ENCODE measurements around the gene ATXN7. TPM values are rescaled to one million over a fixed set of nuclear protein-coding genes. Genes with fewer than 3 reads are reported as not detected.

ATXN7 gene
- polyA plus RNA-seq, 1 experiment: 15.0 TPM

DNA sequence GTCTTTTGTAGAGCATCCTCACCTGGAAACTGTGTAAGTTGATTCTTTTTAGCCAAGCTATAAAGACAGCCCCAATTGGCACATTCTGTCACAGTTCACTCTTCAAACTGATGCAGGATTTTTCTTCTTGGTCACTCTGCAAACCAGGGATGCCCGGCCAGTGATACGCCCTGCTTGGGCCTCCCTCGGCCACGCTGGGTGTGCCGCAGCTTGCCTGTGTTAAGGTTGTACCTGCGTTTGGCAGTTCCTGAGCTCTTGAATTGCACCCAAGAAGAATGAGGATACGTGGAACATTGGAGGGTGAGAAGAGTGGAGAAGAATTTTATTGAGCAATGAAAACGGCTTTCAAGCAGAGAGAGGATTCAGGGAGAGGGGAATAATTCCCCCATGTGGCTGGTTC lies 109.7 kb downstream of the ATXN7 start:
- Histone ChIP-seq H3K27me3 (ENCODE audit: control insufficient read depth, insufficient read depth, low read length) (no peaks in the 10 kb centered on the region), H3K4me3 (ENCODE audit: low read depth, low read length) (no peak overlapping the region), H3K36me3 (ENCODE audit: control insufficient read depth, insufficient read depth, low read length) (no peaks in the 10 kb centered on the region)
- POLR2A ChIA-PET: no interaction called here
- no peak for TF ChIP-seq CTCF (IDR thresholded peaks at IDR 0.05; ENCODE audit: insufficient read depth, low read depth, low read length)
- CTCF ChIA-PET: interaction anchor here (1.8 to 1.9 kb wide), 2 partner anchors 9 to 12 kb away, joined by 5 to 9 read pairs; no protein-coding TSS in a partner anchor
- DNase-seq (ENCODE audit: low read depth): no peak

DNA sequence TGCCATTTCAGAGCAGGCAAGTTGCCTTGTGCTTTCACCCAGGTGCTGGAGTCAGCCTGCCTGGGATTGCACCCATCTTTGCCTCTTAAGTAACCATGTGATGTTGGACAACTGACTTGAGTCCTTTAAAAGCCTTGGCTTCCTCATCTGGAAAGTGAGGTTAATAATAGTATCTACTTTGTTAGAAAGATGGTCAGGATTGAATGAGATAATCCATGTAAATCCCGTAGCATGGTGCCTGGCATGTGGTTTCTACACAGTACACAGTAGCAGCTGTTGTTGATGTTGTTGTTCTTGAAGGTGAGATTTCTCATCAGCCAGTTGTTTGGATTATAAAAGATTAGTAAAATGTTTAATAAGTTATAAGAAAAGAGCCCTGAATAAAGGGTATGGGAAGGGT lies 110.8 kb downstream of the ATXN7 start:
- POLR2A ChIA-PET: no interaction called here
- DNase-seq (ENCODE audit: low read depth): no peak

GRCh38 chr3:63975723-63976122 lies 112.1 kb downstream of the ATXN7 start:
- H3K36me3 ChIP-seq (ENCODE audit: control insufficient read depth, insufficient read depth, low read length): peaks cover under 1% of the 10 kb centered on the region
- POLR2A ChIA-PET: interaction anchor here (0.6 kb wide), 1 partner anchor 21 kb away, joined by 18 read pairs; no protein-coding TSS in a partner anchor
- no peak overlapping the region for H3K4me3 ChIP-seq (ENCODE audit: low read depth, low read length)
- no peak for TF ChIP-seq CTCF (IDR thresholded peaks at IDR 0.05; ENCODE audit: insufficient read depth, low read depth, low read length)
- H3K27me3 ChIP-seq (ENCODE audit: control insufficient read depth, insufficient read depth, low read length): no peaks in the 10 kb centered on the region
- no peak for DNase-seq (ENCODE audit: low read depth)
- CTCF ChIA-PET: interaction anchor here (1.2 to 7.7 kb wide), 3 partner anchors 11 to 17 kb away, joined by 3 to 58 read pairs (median 6); no protein-coding TSS in a partner anchor

More for the DNA sequence above, 110.8 kb downstream of the ATXN7 start:
- Histone ChIP-seq H3K27me3 (ENCODE audit: control insufficient read depth, insufficient read depth, low read length) (no peaks in the 10 kb centered on the region), H3K4me3 (ENCODE audit: low read depth, low read length) (no peak overlapping the region), H3K36me3 (ENCODE audit: control insufficient read depth, insufficient read depth, low read length) (no peaks in the 10 kb centered on the region)
- CTCF ChIA-PET: interaction anchor here (1.8 to 7.7 kb wide), 2 partner anchors 13 to 18 kb away, joined by 6 to 58 read pairs; no protein-coding TSS in a partner anchor
- no peak for TF ChIP-seq CTCF (IDR thresholded peaks at IDR 0.05; ENCODE audit: insufficient read depth, low read depth, low read length)

- ChIA-PET POLR2A (no interaction called here), CTCF (interaction anchor here (1.1 to 7.7 kb wide), 4 partner anchors 10 to 16 kb away, joined by 3 to 58 read pairs (median 6); no protein-coding TSS in a partner anchor)
- no peak overlapping the region for H3K4me3 ChIP-seq (ENCODE audit: low read depth, low read length)
- H3K27me3 ChIP-seq (ENCODE audit: control insufficient read depth, insufficient read depth, low read length): no peaks in the 10 kb centered on the region
- DNase-seq (ENCODE audit: low read depth): peak; percentile 88
- no peak for TF ChIP-seq CTCF (IDR thresholded peaks at IDR 0.05; ENCODE audit: insufficient read depth, low read depth, low read length)
- H3K36me3 ChIP-seq (ENCODE audit: control insufficient read depth, insufficient read depth, low read length): peaks cover 6% of the 10 kb centered on the region
Measured at GRCh38 chr3:63976161-63976871, 112.6 kb downstream of the ATXN7 start.

DNA sequence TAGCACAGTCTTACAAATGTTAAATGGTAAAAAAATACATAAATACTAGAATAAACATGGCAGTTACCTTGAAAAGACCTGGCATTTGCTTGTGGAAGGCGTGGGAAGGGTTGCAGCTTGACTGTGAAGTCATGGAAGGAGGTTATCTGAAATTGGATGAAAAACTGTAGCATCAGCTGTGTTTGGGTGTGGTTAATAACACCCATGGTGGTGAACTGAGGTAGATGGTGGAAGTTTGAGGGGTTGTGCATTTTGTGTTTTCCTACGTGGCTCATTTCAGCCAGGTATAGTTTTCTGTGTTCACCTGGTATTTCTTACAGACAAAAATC lies 113.2 kb downstream of the ATXN7 start:
- no peak overlapping the region for H3K4me3 ChIP-seq (ENCODE audit: low read depth, low read length)
- no peak for DNase-seq (ENCODE audit: low read depth)
- ChIA-PET CTCF (interaction anchor here (0.6 to 7.7 kb wide), 4 partner anchors 10 to 1315 kb away, joined by 3 to 58 read pairs (median 4); no protein-coding TSS in a partner anchor), POLR2A (no interaction called here)
- no peak for TF ChIP-seq CTCF (IDR thresholded peaks at IDR 0.05; ENCODE audit: insufficient read depth, low read depth, low read length)
- H3K36me3 ChIP-seq (ENCODE audit: control insufficient read depth, insufficient read depth, low read length): peaks cover 6% of the 10 kb centered on the region
- no peaks in the 10 kb centered on the region for H3K27me3 ChIP-seq (ENCODE audit: control insufficient read depth, insufficient read depth, low read length)

All from BJ (cell line).